ENCODE results near the gene EMC7. TPM values are rescaled to one million over a fixed set of nuclear protein-coding genes. Genes with fewer than 3 reads are reported as not detected.

EMC7 gene
- total and polyA plus RNA-seq, 4 donors: 26.7 to 58.3 (median 37.6) TPM

- TF ChIP-seq NR2F2 (IDR thresholded peaks at IDR 0.05) (no peak), TAF1 (conservative IDR thresholded peaks at IDR 0.05) (no peak), RAD21 (IDR thresholded peaks at IDR 0.05) (no peak), GABPA (IDR thresholded peaks at IDR 0.05 in 1 of 2, conservative IDR thresholded peaks at IDR 0.05 in 1 of 2) (no peak)
- TF ChIP-seq, protein P1, sequence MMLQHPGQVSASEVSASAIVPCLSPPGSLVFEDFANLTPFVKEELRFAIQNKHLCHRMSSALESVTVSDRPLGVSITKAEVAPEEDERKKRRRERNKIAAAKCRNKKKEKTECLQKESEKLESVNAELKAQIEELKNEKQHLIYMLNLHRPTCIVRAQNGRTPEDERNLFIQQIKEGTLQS (IDR thresholded peaks at IDR 0.05): no peak
These were observed 55.1 kb downstream of the EMC7 start (continued) for GRCh38 chr15:34046471-34047145.

DNA sequence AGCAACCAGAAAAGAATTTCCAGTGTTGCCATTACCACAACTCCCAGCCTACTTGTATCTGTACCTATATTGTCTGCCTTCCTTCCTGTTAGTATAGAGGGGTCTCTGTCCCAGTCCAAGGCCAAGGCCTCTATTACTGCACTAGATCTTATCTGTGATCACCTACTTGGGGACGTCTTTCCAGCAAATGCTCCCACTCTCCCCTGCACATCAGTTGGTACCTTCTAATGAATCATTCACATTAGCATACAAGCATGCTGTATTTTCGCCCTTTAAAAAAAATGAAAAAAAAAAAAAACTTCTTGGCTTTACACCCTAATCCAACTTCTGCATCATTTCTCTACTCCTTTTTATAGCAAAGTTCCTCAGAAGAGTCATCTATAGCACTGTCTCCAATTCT lies 57.8 kb downstream of the EMC7 start:
- Histone ChIP-seq H3K9me3 (ENCODE audit: control insufficient read depth in 4 of 4, low read length in 3 of 4) (no peaks in the 10 kb centered on the region), H3K4me1 (ENCODE audit: control insufficient read depth in 4 of 4, insufficient read depth in 4 of 4, low read length in 3 of 4) (peaks cover 0 to 8% (median 3%) of the 10 kb centered on the region in 4 donors), H3K36me3 (ENCODE audit: control insufficient read depth in 4 of 4, insufficient read depth in 3 of 4, low read depth in 1 of 4, low read length in 3 of 4) (no peaks in the 10 kb centered on the region), H3K9ac (ENCODE audit: low read depth in 1 of 2, low read length in 2 of 2) (no peak overlapping the region), H3K4me3 (ENCODE audit: low read depth in 1 of 3, low read length in 3 of 3) (no peak overlapping the region), H3K27me3 (ENCODE audit: control insufficient read depth in 4 of 4, insufficient read depth in 4 of 4, low read length in 3 of 4) (no peaks in the 10 kb centered on the region), H3K27ac (ENCODE audit: low read depth in 1 of 2, low read length in 2 of 2) (no peak overlapping the region)
- 91% methylated on average over 2 of the region's 2 CpGs for WGBS
- no peak for TF ChIP-seq FOXA1 (IDR thresholded peaks at IDR 0.05)
- no peak for TF ChIP-seq HNF4G (IDR thresholded peaks at IDR 0.05)
- no peak for TF ChIP-seq HNF4A (conservative IDR thresholded peaks at IDR 0.05)
- TF ChIP-seq SP1 (IDR thresholded peaks at IDR 0.05): no peak
- TF ChIP-seq TAF1 (conservative IDR thresholded peaks at IDR 0.05): no peak
- no peak for TF ChIP-seq EGR1 (IDR thresholded peaks at IDR 0.05; ENCODE audit: low read depth in 2 of 2)
- TF ChIP-seq, protein P2, sequence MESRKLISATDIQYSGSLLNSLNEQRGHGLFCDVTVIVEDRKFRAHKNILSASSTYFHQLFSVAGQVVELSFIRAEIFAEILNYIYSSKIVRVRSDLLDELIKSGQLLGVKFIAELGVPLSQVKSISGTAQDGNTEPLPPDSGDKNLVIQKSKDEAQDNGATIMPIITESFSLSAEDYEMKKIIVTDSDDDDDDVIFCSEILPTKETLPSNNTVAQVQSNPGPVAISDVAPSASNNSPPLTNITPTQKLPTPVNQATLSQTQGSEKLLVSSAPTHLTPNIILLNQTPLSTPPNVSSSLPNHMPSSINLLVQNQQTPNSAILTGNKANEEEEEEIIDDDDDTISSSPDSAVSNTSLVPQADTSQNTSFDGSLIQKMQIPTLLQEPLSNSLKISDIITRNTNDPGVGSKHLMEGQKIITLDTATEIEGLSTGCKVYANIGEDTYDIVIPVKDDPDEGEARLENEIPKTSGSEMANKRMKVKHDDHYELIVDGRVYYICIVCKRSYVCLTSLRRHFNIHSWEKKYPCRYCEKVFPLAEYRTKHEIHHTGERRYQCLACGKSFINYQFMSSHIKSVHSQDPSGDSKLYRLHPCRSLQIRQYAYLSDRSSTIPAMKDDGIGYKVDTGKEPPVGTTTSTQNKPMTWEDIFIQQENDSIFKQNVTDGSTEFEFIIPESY (IDR thresholded peaks at IDR 0.05): no peak
- no peak for TF ChIP-seq YY1 (IDR thresholded peaks at IDR 0.05)
- TF ChIP-seq FOXA2 (IDR thresholded peaks at IDR 0.05): no peak
- TF ChIP-seq GABPA (IDR thresholded peaks at IDR 0.05 in 1 of 2, conservative IDR thresholded peaks at IDR 0.05 in 1 of 2): no peak
- no peak for TF ChIP-seq RXRA (IDR thresholded peaks at IDR 0.05)
- TF ChIP-seq, protein P3, sequence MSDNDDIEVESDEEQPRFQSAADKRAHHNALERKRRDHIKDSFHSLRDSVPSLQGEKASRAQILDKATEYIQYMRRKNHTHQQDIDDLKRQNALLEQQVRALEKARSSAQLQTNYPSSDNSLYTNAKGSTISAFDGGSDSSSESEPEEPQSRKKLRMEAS (IDR thresholded peaks at IDR 0.05): no peak
- TF ChIP-seq, protein P1 (IDR thresholded peaks at IDR 0.05): no peak
- TF ChIP-seq CTCF (IDR thresholded peaks at IDR 0.05; ENCODE audit: low read depth, low read length, missing input control): no peak
- no peak for TF ChIP-seq REST (IDR thresholded peaks at IDR 0.05)
- TF ChIP-seq RAD21 (IDR thresholded peaks at IDR 0.05): no peak
- TF ChIP-seq JUND (IDR thresholded peaks at IDR 0.05): no peak
- no peak for TF ChIP-seq NR2F2 (IDR thresholded peaks at IDR 0.05)
- no peak for DNase-seq (ENCODE audit: low spot score)
